ENCODE results near the gene NAPEPLD.
"Not testable (repeated sequence)": the region's sequence is repeated elsewhere in the genome, so short reads cannot be mapped to it uniquely, and the experiment has no call there.

Gene NAPEPLD

DNA sequence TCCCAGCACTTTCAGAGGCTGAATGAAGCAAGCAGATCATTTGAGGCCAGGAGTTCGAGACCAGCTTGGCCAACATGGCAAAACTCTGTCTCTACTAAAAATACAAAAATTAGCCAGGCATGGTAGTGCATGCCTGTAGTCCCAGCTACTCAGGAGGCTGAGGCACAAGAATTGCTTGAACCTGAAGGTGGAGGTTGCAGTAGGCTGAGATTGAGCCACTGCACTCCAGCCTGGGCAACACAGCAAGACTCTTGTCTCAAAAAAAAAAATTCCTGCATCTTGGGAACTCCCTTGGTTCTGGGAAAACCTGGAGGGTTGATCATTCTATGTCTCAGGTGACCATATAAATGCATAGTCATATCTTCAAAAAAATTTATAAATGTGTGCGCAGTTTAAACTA is 4.1 kb downstream of the NAPEPLD start:
- not testable (repeated sequence) for DNase-seq (ENCODE audit: low read depth in 3 of 3)

DNA sequence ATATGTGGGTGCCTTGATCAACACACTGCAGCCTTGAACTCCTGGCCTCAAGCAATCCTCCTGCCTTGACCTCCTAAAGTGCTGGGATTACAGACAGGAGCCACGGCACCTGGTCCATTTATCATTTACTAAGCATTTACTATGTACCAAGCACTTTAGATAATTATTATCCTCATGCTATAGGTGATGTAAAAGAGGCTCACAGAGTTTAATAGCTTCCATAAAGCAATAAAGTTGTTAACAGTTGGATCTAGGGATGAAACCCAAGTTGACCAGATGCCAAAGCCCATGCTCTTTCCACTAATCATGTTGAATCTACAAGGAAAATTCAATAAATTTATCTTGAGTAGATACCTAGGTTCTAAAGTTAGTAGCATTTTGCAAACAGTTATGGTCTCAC is 5.0 kb downstream of the NAPEPLD start:
- no peak for DNase-seq (ENCODE audit: low read depth in 3 of 3)

DNA sequence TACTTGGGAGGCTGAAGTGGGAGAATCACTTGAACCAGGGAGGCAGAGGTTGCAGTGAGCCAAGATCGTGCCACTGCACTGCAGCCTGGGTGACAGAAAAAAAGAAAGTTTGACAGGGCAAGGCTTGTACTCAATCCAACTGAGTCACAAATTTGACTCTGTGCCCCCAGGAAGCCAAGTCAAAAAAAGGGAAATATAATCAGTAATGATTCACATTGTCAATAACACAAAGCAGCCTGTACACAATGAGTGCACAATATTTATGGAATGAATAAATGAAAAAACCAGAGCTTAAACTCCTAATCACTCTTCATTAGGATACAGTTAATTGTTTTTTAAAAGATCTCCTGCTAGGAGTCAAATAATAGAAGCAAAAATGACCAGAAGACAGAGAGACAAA is 6.4 kb downstream of the NAPEPLD start:
- DNase-seq (ENCODE audit: low read depth in 3 of 3) = no peak

DNA sequence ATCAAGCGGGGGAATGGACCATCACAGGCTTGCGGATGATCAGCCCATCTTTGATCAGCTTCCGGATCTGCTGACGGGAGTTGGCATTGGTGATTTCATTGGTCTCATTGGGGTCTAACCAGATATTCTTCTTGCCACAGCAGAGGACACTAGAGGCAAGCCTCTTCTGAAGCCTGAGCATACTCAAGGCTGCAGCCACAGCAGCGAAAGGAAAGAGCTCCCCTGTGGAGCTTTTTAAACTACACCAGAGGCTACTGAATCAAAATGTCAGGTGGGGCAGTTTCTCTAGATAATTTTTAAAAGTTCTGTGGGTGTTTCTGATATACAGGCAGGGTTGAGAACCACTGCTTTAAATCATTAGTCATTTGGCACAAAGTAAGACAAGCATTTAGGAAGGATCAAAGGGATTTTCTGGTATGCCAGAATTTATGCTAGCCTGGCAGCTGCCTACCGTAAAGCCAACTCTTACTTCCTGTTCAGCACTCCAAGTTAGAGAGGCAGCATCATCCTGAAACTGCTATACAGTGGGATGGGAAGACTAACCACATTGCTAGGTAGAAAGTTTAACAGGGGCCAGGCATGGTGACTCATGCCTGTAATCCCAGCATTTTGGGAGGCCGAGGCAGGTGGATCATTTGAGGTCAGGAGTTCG is 7.0 kb downstream of the NAPEPLD start:
- no peak for DNase-seq (ENCODE audit: low read depth in 3 of 3)

DNA sequence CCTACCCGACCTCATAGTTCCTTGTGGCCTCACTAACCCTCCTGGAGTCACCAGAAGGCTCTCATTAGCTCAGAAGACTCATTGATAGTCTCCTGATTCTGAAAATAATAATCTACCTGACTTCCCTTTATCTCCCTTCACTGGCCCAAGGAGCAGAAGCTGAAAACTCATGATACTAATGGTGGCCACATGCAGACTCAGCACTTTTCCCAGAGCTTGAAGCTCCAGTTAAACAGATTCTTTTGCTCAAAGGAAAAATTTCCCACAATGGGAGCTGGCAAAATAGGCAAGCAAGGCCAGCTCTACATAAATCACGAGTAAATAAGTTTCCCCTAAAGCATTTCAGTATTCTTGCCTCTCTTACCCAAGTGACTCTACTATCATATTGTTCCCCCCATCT is 8.2 kb downstream of the NAPEPLD start:
- no peak for DNase-seq (ENCODE audit: low read depth in 3 of 3)

DNA sequence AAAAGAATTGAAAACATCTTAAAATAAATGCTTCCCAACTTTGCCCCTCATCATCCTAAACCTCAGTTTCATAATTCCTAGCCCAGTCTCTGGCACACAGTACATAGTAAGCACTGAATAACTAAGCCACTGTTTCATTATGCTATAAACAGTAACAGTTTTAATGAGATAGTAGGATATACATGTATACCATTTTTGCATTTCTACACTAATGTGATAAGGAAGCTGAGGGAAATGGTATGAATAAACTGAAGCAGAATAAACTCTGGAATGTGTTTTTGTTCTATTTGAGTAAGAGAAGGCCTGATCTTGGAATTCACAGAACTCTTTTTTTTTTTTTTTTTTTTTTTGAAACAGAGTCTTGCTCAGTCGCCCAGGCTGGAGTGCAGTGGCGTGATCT is 8.8 kb downstream of the NAPEPLD start:
- DNase-seq (ENCODE audit: low read depth in 3 of 3) = no peak

DNA sequence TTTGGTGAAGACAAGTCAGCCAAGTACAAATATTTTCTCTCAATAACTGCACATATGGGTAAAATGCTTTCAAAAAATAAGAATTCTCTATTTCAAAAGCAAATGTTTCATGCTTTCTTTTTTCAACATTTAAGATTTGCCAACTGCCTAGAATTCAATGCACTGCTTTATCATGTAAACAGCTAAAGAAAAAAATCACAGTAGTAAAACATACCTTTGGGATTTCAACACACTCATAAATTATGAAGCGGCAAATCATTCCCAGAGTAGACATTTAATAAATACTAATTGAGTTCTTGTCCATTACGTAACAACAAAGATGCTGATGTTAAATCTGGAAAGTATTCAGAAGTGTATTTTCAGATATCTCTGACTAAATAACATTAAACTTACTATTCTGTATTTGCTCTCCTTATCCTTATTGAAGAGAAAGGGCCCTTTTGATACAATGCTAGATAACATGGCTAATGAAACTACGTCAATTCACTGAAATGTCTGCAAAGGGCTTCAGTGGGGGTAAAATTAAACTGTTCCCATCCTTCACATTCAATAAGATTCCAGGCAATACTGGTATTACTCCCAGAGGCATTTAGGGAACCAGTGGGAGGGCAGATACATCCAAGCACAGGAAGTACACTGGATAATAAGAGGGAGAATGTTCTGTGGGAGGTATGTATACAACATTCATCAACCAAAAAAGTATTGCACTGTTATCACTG is 13.9 kb downstream of the NAPEPLD start:
- no peak for DNase-seq (ENCODE audit: low read depth in 3 of 3)

DNA sequence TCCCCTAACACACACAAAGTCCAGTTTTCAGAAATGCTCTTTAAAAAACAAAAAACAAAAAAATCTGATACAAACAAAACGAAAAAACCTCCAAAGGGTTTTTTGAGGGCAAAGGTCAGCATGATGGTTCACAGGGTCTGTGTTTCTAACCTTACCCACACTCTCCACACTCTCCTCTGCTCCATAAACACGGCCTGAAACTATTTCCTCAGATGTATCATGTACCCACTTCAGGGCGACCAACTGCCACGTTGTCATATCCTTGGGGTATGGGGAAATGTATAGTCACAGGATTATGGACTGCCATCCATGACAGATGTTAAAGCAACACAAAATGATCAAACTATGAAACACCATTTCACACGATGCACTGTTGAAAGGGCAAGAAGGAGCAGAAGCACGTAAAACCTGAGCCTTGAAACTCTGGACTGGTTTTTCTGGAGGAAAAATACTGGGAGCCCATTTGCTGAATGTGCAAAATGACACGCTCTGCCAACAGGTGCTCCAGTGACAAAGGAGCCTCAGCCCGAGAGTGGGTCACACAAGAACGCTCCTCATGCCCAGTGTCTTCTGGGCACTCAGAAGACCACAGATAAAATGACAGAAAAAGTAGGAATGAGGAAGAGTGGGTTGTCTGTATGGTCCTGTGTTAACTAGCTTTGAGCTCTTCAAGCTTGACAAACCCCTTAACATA is 15.8 kb downstream of the NAPEPLD start:
- no peak for DNase-seq (ENCODE audit: low read depth in 3 of 3)

DNA sequence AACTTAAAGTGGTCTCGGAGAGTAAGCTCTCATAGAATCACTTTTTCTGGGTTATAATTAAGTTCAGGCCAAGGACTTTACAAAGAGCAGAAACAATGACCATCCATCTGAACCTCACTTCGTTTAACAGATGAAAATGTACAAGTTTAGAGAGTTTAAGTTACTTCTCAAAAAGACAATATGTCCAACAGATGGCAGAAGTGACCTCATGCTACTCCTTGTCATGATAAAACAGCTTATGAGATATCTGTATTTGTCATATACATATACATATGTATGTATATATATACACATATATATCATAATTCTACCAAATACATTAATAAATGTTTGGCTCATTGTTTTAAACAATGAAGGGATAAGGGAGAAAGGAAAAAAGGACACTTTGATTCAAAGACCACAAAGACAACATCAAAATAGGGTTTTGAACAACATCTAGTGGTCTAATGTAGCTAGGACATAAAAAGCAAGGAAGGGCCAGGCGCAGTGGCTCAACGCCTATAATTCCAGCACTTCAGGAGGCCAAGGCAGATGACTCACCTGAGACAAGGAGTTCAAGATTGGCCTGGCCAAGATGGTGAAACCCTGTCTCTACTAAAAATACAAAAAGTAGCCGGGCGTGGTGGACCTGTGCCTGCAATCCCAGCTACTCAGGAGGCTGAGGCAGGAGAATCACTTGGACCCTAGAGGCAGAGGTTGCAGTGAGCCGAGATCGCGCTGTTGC is 17.8 kb downstream of the NAPEPLD start:
- no peak for DNase-seq (ENCODE audit: low read depth in 3 of 3)

DNA sequence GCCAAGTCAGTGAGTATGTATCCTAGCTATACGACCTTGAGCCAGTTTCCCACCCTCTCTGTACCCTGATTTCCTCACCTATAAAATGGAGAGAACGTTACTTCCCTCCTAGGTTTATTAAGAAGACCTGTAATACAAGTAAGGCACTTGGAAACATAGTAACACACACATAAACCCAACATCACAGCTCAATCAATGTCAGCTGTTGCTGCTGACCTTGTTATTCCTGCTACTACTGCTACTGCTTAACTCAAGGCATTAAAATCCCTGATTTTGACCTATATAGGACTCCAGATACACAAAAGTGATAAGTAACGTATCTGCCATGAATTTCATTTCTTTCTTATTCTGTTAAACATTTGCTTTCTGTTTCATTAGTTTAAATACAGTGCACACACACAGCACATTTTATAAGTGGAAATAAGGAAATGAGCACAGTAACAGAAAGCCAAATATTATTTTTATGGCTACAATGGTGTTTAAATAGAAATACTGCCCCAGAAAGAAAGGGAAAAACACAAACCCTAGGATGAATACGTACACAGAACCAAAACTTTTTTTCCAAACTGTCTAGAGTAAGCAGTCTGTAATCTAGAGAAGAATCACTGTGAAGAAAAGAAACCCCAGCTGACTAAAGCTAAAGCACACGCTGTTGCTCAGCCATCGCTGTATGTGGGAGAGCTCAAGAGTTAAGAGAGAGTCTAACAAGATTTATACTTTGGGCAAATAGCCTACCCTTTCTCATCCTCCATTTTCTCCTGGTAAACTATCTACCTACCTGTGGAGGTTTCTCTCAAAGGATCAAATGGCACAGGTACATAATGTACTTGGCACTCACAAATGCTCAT is 19.0 kb downstream of the NAPEPLD start:
- DNase-seq (ENCODE audit: low read depth in 3 of 3) = no peak

DNA sequence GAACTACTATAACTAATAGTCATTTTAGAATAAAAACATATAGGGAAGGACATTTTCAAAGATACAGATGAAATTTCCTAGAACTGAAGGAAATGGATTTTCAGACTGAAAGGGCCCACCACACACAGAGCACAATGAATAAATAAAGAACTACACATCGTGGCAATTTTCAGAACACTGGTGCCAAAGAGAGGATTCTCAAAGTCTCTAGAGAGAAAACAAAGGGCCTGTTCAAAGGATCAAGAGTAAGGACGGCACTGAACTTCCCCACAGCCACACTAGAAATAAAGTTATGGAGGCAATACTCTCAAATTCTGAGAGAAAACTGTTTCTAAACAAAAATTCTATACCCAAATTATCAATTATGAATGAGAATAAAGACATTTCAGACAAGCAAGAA is 21.9 kb downstream of the NAPEPLD start:
- DNase-seq (ENCODE audit: low read depth in 3 of 3) = no peak

DNA sequence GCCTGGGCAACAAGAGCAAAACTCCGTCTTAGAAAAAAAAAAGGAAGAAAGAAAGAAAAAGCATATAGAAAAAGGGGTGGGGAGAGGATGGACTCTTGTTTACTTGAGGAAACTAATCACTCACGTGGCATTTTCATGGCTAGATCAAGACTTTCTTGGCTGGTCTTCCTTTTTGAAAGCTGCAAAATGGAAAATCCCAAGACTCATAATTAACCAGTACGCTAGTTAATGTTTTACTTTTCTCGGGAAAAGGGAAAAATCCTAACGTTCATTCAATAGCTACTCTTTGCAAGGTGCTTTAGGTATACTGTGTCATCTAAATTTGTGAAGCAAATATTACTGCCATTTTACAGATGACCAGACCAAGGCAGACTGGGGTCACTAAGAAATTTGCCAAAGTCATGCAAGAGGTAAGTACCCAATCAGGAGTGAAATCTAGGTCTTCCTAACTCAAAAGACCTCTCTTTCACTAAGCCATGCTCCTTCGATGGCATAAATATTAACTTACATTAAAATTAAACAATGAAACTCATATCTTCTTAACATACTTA is 24.4 kb downstream of the NAPEPLD start:
- DNase-seq (ENCODE audit: low read depth in 3 of 3) = no peak

DNA sequence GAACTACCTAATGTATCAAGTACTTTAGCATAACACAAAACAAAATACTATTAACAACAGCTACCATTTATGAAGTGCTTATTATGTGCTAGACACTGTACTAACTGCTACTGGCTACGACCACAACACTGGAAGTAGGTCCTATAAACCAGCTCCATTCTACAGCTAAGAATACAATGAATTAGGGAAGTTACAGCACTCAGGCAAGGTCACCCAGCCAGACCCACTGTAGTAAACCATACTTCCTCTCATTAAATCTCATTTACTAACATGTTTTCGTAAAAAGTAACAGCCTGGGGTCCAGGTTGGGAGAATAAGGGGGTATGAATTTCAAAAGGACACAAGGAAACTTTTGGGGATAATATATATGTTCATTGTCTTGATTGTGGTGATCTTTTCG is 25.4 kb downstream of the NAPEPLD start:
- no peak for DNase-seq (ENCODE audit: low read depth in 3 of 3)

DNA sequence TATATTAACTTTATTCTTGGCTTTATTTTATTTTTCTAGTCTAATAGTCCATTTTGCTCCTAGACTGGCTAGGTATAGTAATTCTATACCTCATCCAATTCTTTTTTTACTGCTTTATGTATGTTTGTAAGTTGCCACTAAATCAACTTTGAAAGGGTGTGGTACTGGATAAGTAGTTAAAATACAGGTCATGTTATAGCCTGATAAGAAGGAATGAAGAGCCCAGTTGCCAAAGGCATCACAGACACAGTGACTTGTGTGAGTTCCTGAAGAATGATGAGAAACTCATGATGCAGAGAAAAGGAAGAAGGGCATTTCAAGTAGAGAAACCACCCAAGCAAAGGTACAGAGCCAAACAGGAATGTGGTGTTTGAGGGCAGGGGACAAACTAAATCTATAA is 27.3 kb downstream of the NAPEPLD start:
- DNase-seq (ENCODE audit: low read depth in 3 of 3) = no peak

DNA sequence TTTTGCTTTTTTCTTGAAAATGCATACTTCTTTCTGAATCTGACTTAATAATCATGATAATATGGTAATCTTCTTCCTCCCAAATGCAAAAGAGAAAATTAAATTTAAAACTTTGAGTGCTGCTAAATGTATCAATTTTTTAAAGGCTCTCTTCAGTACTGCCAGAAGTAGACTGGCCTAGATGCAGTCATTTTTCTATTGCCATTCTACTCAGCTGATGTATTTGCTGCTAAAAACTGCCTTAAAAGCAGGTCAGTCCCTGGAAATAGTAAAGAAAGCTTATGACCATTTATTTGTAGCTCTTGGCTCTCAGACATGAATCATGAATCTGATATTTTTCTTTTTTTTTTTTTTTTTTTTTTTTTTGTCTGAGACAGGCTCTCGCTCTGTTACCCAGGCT is 28.5 kb downstream of the NAPEPLD start:
- no peak for DNase-seq (ENCODE audit: low read depth in 3 of 3)

DNA sequence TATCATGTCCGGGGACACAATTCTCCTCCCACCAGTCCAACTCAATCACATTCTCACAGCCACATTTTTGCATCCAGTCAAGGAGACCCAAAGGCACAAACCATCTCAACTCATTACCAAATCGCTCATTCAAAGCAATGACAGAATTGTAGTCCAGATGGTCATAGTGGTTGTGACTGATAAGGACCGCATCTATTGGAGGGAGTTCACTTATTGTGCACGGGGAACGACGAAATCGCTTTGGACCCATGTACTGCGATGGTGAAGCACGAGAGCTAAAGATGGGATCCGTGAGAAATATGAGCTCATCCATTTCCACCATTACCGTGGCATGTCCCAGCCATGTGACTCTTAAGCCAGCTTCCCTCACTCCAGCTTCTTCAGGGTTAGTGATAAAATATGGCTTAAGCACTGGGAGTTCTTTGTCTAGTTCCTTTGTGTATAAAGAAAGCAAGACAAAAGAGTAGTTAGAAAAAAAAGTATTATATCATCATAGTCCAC is 29.1 kb downstream of the NAPEPLD start:
- no peak for DNase-seq (ENCODE audit: low read depth in 3 of 3)

DNA sequence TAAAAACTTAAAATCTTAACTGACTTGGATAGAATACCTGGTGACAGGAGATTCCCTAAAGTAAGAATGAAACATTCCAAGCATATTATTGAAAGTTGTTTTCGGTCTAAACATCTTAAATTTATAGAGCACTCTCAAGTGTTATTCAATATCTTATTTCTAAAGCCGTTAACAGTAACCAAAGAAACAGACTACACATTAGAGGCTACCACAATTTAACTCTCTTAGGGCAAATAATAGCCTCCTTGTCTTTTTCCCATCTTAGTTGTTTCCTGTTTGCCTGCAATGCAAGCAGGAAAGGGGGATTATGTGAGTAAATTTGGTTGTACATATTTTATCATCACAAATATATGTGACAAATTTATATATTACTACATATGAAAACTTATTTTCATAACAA is 31.4 kb downstream of the NAPEPLD start:
- no peak for DNase-seq (ENCODE audit: low read depth in 3 of 3)

DNA sequence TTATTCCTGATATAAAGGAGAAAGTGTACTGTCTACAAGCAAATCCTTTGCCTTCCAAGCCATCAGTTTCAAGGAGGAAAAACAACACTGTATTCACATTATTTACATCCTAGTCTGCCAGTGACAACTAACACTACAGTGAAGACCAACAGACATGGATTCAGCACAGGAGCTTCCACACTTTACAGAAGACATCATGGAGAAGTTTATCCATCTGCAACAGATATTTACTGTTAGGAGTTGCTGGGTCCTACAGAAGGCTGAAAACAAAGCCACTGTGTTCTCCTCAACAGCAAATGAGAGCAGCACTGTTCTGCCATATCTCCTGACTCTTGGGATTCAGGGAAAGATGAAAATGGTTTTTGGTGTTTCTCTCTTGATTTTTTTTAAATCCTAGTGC is 31.9 kb downstream of the NAPEPLD start:
- no peak for DNase-seq (ENCODE audit: low read depth in 3 of 3)

DNA sequence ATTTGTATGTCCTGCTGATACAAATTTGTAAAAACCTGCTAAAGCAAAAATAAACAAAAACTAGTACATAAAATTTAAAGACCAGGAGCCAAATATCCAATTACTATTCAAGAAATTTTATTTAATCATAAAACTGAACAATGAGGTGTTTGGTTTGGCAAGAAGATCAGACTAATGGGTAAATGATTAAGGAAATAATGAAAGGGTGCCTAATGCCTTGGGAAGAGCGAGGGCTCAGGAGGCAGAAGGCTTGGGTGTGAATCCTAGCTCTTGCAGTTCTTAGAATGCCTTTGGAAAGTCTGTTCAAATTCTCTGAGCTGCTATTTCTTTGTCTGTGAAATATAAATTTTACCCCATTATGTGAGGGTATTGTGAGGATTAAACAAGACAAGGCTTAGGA is 32.4 kb downstream of the NAPEPLD start:
- no peak for DNase-seq (ENCODE audit: low read depth in 3 of 3)

DNA sequence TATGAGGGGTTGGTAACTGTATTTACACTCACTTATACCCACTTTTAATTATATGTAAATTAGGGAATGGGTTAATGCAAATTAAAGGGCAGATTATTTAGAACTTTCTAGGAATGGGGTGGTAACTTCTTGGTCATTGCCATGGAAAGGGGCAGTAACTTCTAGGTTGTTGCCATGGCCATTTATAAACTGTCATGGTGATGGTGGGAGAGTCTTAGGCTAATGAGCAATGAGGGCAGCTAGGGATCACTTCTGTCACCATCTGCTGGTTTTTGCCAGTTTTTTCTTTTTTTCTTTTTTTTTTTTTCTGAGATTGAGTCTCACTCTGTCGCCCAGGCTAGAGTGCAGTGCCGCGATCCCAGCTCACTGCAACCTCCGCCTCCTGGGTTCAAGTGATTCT is 33.1 kb downstream of the NAPEPLD start:
- no peak for DNase-seq (ENCODE audit: low read depth in 3 of 3)

DNA sequence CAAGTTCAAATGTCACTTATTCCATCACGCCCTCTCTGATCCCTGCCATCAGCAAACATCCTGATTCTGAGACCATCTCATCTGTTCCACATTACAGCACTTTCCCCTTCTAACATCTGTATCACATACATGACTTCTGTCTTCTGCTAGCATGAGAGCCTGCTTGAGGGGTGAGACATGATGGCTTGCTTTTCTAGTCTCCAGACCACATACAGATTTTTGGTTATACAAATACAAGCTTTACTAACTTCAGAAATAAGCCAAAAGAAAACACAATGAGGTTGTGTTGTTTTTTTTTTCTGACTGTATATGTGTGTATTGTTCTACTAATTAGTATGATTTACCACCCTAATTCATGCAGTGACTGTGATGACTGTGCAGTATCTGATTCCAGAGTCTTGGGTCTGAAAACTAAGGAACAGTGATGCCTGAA is 34.3 kb downstream of the NAPEPLD start:
- no peak for DNase-seq (ENCODE audit: low read depth in 3 of 3)
